CD14-positive monocyte (primary cell): ENCODE measurements around the gene SH3TC2. TPM values are rescaled to one million over a fixed set of nuclear protein-coding genes. Genes with fewer than 3 reads are reported as not detected.

Experiments used
- DNase-seq, 3 donors: peaks; one replicate each; pipeline ENCODE4 v3.0.0-alpha.2; 2011 to 2022
- H2AFZ ChIP-seq: 2 replicates; pipeline ENCODE4 v1.6.0; 2012; ENCODE audit warnings: mild to moderate bottlenecking, low read depth, low read length, inconsistent platforms; ENCODE audit not compliant: insufficient read depth, poor library complexity, severe bottlenecking
- H3K27ac ChIP-seq, 2 donors: 1 replicate in 1 of 2; 2 replicates in 1 of 2; pipeline ENCODE4 v1.5.1; 2012 to 2013; ENCODE audit warnings: low read length in 2 of 2, control low read depth in 1 of 2, inconsistent platforms in 1 of 2, low read depth in 1 of 2, mild to moderate bottlenecking in 1 of 2
- H3K27me3 ChIP-seq, 2 donors: one replicate each; pipeline versions ENCODE4 v1.6.0 to v1.6.1; 2011 to 2013; ENCODE audit warnings: low read length in 2 of 2; ENCODE audit not compliant: control insufficient read depth in 2 of 2, insufficient read depth in 2 of 2
- H3K36me3 ChIP-seq, 2 donors: replicated peaks in 1 of 2; 1 replicate in 1 of 2; 2 replicates in 1 of 2; pipeline versions ENCODE4 v1.5.1 to v1.6.1; 2012 to 2013; ENCODE audit warnings: low read length in 2 of 2, control low read depth in 1 of 2, inconsistent platforms in 1 of 2, mild to moderate bottlenecking in 1 of 2; ENCODE audit not compliant: insufficient read depth in 2 of 2, control insufficient read depth in 1 of 2
- H3K4me1 ChIP-seq, 2 donors: 1 replicate in 1 of 2; 2 replicates in 1 of 2; pipeline versions ENCODE4 v1.5.1 to v1.6.1; 2012 to 2013; ENCODE audit warnings: low read length in 2 of 2, control low read depth in 1 of 2, inconsistent platforms in 1 of 2, mild to moderate bottlenecking in 1 of 2, moderate library complexity in 1 of 2; ENCODE audit not compliant: insufficient read depth in 2 of 2, control insufficient read depth in 1 of 2
- H3K4me2 ChIP-seq: replicated peaks from 2 replicates; pipeline ENCODE3; 2012; ENCODE audit warnings: low read length, moderate library complexity, mild to moderate bottlenecking; ENCODE audit not compliant: poor library complexity, severe bottlenecking; ENCODE audit errors: extremely low read depth
- H3K4me3 ChIP-seq, 3 experiments: fragments of 200-600 bp in 1 of 3; sonication (generic) in 1 of 3; replicated peaks in 1 of 3; 1 replicate in 2 of 3; 2 replicates in 1 of 3; pipeline ENCODE4 v1.5.1; 2011 to 2013; ENCODE audit warnings: low read length in 3 of 3, mild to moderate bottlenecking in 3 of 3, control low read depth in 2 of 3, low read depth in 2 of 3, inconsistent platforms in 1 of 3, moderate library complexity in 1 of 3
- H3K79me2 ChIP-seq: 2 replicates; pipeline ENCODE4 v1.6.0; 2012; ENCODE audit warnings: mild to moderate bottlenecking, control low read depth, inconsistent platforms, low read length, moderate library complexity; ENCODE audit not compliant: insufficient read depth
- H3K9ac ChIP-seq: 2 replicates; pipeline ENCODE4 v1.6.0; 2017; ENCODE audit warnings: low read length, mild to moderate bottlenecking; ENCODE audit not compliant: insufficient read depth, poor library complexity, severe bottlenecking
- H3K9me3 ChIP-seq, 2 donors: replicated peaks in 1 of 2; 1 replicate in 1 of 2; 2 replicates in 1 of 2; pipeline versions ENCODE4 v1.5.1 to v1.6.1; 2012 to 2013; ENCODE audit warnings: low read length in 2 of 2, control low read depth in 1 of 2; ENCODE audit not compliant: control insufficient read depth in 1 of 2, insufficient read depth in 1 of 2
- H4K20me1 ChIP-seq: 2 replicates; pipeline ENCODE4 v1.6.0; 2012; ENCODE audit warnings: mild to moderate bottlenecking, low read length, control low read depth, moderate library complexity; ENCODE audit not compliant: insufficient read depth
- H3K27ac Mint-ChIP-seq, 7 donors: one replicate each; pipeline ENCODE4 v1.8.0; 2020; ENCODE audit warnings: mild to moderate bottlenecking in 7 of 7, mixed read lengths in 7 of 7, moderate library complexity in 6 of 7, inconsistent platforms in 2 of 7
- H3K27me3 Mint-ChIP-seq, 3 donors: one replicate each; pipeline ENCODE4 v1.8.0; 2021 to 2022; ENCODE audit warnings: low read depth in 3 of 3, mild to moderate bottlenecking in 3 of 3, mixed read lengths in 3 of 3, moderate library complexity in 3 of 3, inconsistent platforms in 1 of 3
- H3K36me3 Mint-ChIP-seq, 2 donors: one replicate each; pipeline ENCODE4 v1.8.0; 2020; ENCODE audit warnings: mixed read lengths in 2 of 2, inconsistent platforms in 1 of 2, mild to moderate bottlenecking in 1 of 2
- H3K4me1 Mint-ChIP-seq: one replicate; pipeline ENCODE4 v1.8.0; 2020; ENCODE audit warnings: mild to moderate bottlenecking, mixed read lengths
- H3K4me3 Mint-ChIP-seq, 2 donors: one replicate each; pipeline ENCODE4 v1.8.0; 2020; ENCODE audit warnings: mild to moderate bottlenecking in 2 of 2, mixed read lengths in 2 of 2, moderate library complexity in 1 of 2
- H3K9me3 Mint-ChIP-seq, 7 donors: one replicate each; pipeline ENCODE4 v1.8.0; 2020 to 2022; ENCODE audit warnings: mixed read lengths in 7 of 7, mild to moderate bottlenecking in 6 of 7, moderate library complexity in 6 of 7, inconsistent platforms in 2 of 7
- CTCF ChIP-seq: fragments of 200-600 bp; IDR thresholded peaks from one replicate; pipeline ENCODE4 v1.8.0; 2022; ENCODE audit warnings: antibody characterized with exemption, mild to moderate bottlenecking
- WGBS: methylation state at CpG from one replicate; pipeline ENCODE4 v1.1.5; 2013; ENCODE audit warnings: missing lambda C conversion rate; ENCODE audit not compliant: insufficient coverage; 5-methylcytosine and 5-hydroxymethylcytosine counted together
- intact Hi-C, 2 donors: fragments of 100-400 bp; cut with micrococcal nuclease; formaldehyde crosslinking; loops; one replicate each; pipeline versions ENCODE4 v1.15.0 to v1.15.1; 2023
- polyA plus RNA-seq, 3 donors: library from polyadenylated mRNA; depleted of rRNA in 1 of 3; unstranded in 2 of 3; stranded (reverse) in 1 of 3; fragments of 300-500 nt in 2 of 3; fragments of >200 nt in 1 of 3; fragmentation: Illumina TruSeq in 2 of 3; gene quantifications; 1 replicate in 2 of 3; 2 replicates in 1 of 3; pipeline ENCODE4 v1.2.3, GENCODE V29; 2012 to 2021

SH3TC2 gene
- polyA plus RNA-seq, 3 donors: 0.01 to 0.30 (median 0.14) TPM

GRCh38 chr5:149015561-149015960 is 47.3 kb downstream of the SH3TC2 start:
- Histone ChIP-seq H4K20me1 (no peaks in the 10 kb centered on the region), H3K36me3 (no peaks in the 10 kb centered on the region), H3K4me3 (no peak overlapping the region), H3K79me2 (no peaks in the 10 kb centered on the region), H3K9me3 (no peaks in the 10 kb centered on the region), H2AFZ (no peak overlapping the region), H3K4me1 (no peaks in the 10 kb centered on the region), H3K27me3 (no peaks in the 10 kb centered on the region), H3K27ac (no peak overlapping the region), H3K4me2 (no peak overlapping the region), H3K9ac (no peak overlapping the region)
- DNase-seq: no peak
- Mint-ChIP-seq H3K4me3 (no peak overlapping the region), H3K36me3 (no peaks in the 10 kb centered on the region), H3K4me1 (no peaks in the 10 kb centered on the region), H3K27ac (no peak overlapping the region), H3K9me3 (no peaks in the 10 kb centered on the region), H3K27me3 (no peaks in the 10 kb centered on the region)
- intact Hi-C loops: no loop called here
- WGBS: no CpG with 5 or more reads among the region's 1 CpG
- no peak for TF ChIP-seq CTCF

- no peaks in the 10 kb centered on the region for H3K27me3 ChIP-seq
- H3K4me1 ChIP-seq: no peaks in the 10 kb centered on the region
- 85% methylated on average over 1 of the region's 1 CpG for WGBS
- H3K9ac ChIP-seq: no peak overlapping the region
- H3K36me3 ChIP-seq: no peaks in the 10 kb centered on the region
- Mint-ChIP-seq H3K27ac (no peak overlapping the region), H3K36me3 (no peaks in the 10 kb centered on the region), H3K4me3 (no peak overlapping the region), H3K9me3 (no peaks in the 10 kb centered on the region), H3K4me1 (no peaks in the 10 kb centered on the region), H3K27me3 (no peaks in the 10 kb centered on the region)
- DNase-seq: no peak
- H4K20me1 ChIP-seq: no peaks in the 10 kb centered on the region
- no peaks in the 10 kb centered on the region for H3K9me3 ChIP-seq
- H3K4me2 ChIP-seq: no peak overlapping the region
- intact Hi-C loops: no loop called here
- no peak overlapping the region for H3K27ac ChIP-seq
- no peak overlapping the region for H2AFZ ChIP-seq
- H3K79me2 ChIP-seq: no peaks in the 10 kb centered on the region
- no peak for TF ChIP-seq CTCF
- no peak overlapping the region for H3K4me3 ChIP-seq
Measured at GRCh38 chr5:149015126-149015525, 47.7 kb downstream of the SH3TC2 start.
